Astrocyte (in vitro differentiated cells and primary cell): ENCODE measurements around the gene TOR2A. TPM values are rescaled to one million over a fixed set of nuclear protein-coding genes. Genes with fewer than 3 reads are reported as not detected.
A peak's percentile ranks its signal among the peaks of the same experiment; 100 is the strongest.

Source experiments
- DNase-seq: peaks from one replicate; pipeline ENCODE4 v3.0.0-alpha.2; 2010; ENCODE audit warnings: low read depth
- FAIRE-seq: peaks from 2 replicates; lab custom pipeline; 2011; peaks lifted over from hg19 to GRCh38; lab: Jason Lieb, UNC
- H2AFZ ChIP-seq: 2 replicates; pipeline ENCODE4 v1.6.0; 2012; ENCODE audit warnings: low read depth, low read length, inconsistent platforms
- H3K27ac ChIP-seq: 2 replicates; pipeline ENCODE4 v1.5.1; 2011; ENCODE audit warnings: low read depth, low read length, inconsistent platforms
- H3K27me3 ChIP-seq: 2 replicates; pipeline ENCODE4 v1.6.0; 2011; ENCODE audit warnings: low read length, inconsistent platforms; ENCODE audit not compliant: insufficient read depth
- H3K36me3 ChIP-seq: 2 replicates; pipeline ENCODE4 v1.5.1; 2011; ENCODE audit warnings: low read length, inconsistent platforms; ENCODE audit not compliant: insufficient read depth
- H3K4me1 ChIP-seq: 2 replicates; pipeline ENCODE4 v1.5.1; 2011; ENCODE audit warnings: low read length, inconsistent platforms; ENCODE audit not compliant: insufficient read depth
- H3K4me2 ChIP-seq: 2 replicates; pipeline ENCODE4 v1.6.0; 2012; ENCODE audit warnings: low read length, inconsistent platforms
- H3K4me3 ChIP-seq: 2 replicates; pipeline ENCODE4 v1.5.1; 2011; ENCODE audit warnings: low read depth, mild to moderate bottlenecking, low read length, inconsistent platforms; ENCODE audit not compliant: insufficient read depth
- H3K79me2 ChIP-seq: 2 replicates; pipeline ENCODE4 v1.6.0; 2012; ENCODE audit warnings: mild to moderate bottlenecking, low read length, inconsistent platforms; ENCODE audit not compliant: insufficient read depth
- H3K9ac ChIP-seq: 2 replicates; pipeline ENCODE4 v1.6.0; 2012; ENCODE audit warnings: mild to moderate bottlenecking, low read length, inconsistent platforms
- H3K9me3 ChIP-seq: 2 replicates; pipeline ENCODE4 v1.5.1; 2012; ENCODE audit warnings: low read depth, mild to moderate bottlenecking, low read length, inconsistent platforms; ENCODE audit not compliant: insufficient read depth
- H4K20me1 ChIP-seq: 2 replicates; pipeline ENCODE4 v1.6.0; 2012; ENCODE audit warnings: low read length, inconsistent platforms; ENCODE audit not compliant: insufficient read depth
- H3K27ac Mint-ChIP-seq: one replicate; pipeline ENCODE4 v1.8.0; 2021; ENCODE audit warnings: mild to moderate bottlenecking, mixed read lengths; ENCODE audit not compliant: unreplicated experiment
- H3K27me3 Mint-ChIP-seq: one replicate; pipeline ENCODE4 v1.8.0; 2021; ENCODE audit warnings: low read depth, mixed read lengths; ENCODE audit not compliant: unreplicated experiment
- H3K36me3 Mint-ChIP-seq: one replicate; pipeline ENCODE4 v1.8.0; 2021; ENCODE audit warnings: low read depth, mixed read lengths; ENCODE audit not compliant: unreplicated experiment
- H3K4me1 Mint-ChIP-seq: one replicate; pipeline ENCODE4 v1.8.0; 2021; ENCODE audit warnings: low read depth, mixed read lengths; ENCODE audit not compliant: unreplicated experiment
- H3K4me3 Mint-ChIP-seq: one replicate; pipeline ENCODE4 v1.8.0; 2021; ENCODE audit warnings: mild to moderate bottlenecking, moderate library complexity, mixed read lengths; ENCODE audit not compliant: unreplicated experiment
- H3K9me3 Mint-ChIP-seq: one replicate; pipeline ENCODE4 v1.8.0; 2021; ENCODE audit warnings: mild to moderate bottlenecking, mixed read lengths; ENCODE audit not compliant: unreplicated experiment
- EZH2 ChIP-seq: IDR thresholded peaks from 2 replicates; pipeline ENCODE4 v1.6.1; 2012; ENCODE audit warnings: mild to moderate bottlenecking, low read length, inconsistent platforms; ENCODE audit not compliant: insufficient read depth
- total RNA-seq: library from RNA; stranded (reverse); gene quantifications from 2 replicates; pipeline ENCODE4 v1.2.1, GENCODE V29; 2021
- TF ChIP-seq, protein P1 (sequence below): IDR thresholded peaks from 2 replicates; pipeline ENCODE4 v1.5.1; 2011; ENCODE audit warnings: low read depth, mild to moderate bottlenecking, inconsistent platforms, low read length, moderate library complexity; ENCODE audit not compliant: insufficient read depth

TOR2A gene
- total RNA-seq, 1 donor from 2014 or later: 7.5 TPM

DNA sequence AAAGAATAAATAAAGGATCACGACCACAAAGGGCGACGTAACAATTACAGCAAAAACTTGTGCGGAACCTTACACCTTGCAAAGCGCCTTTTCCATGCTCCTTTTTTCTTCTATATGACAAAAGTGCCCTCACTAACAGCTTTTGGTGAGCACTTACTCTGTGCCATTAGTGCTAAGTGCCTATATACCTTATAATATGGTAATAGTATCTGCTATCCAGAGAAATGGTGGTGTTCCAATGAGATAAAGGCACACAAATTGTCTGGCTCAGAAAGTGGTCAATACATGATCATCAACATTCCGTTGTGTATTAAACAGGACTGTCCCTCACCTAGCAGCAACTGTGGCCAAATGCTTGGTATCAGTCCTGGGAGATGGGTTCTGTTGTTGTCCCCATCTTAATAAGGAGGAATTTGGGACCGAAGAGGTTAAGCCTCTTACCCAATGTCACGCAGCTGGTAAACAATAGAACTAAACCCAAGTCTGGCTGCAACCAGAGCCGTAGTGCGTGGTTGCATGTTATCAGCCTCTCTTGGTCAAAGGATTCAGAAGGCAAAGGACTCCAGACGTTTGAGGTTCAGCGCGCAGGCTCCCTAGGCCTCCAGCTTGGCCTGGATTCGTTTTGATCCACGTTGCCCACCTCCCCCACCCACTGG lies 564 bp upstream of the TOR2A start:
- H3K27ac Mint-ChIP-seq: peak overlapping the region; percentile 72

DNA sequence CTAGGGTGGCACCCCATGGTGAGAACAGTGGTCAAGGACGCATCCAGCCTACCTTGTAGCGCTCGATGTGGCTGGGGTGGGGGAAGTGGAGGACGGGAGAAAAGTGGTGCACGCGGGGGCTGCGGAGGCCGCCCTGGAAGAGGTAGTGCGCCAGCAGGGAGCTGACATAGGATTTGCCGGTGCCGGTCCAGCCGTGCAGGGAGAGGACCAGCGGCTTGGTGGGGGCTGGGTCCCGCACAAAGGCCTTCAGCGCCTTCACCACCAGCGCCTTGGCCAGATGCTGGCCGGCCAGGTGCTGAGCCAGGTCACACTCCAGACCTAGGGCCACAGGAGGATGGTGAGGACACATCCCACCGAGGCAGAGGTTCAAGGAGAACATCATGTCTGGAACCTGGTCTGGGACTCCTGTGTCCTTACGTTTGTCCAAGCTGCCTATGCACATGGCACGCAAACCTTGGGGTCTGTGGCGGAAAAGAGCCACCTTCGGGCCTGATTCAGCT lies 797 bp downstream of the TOR2A start:
- Histone ChIP-seq H2AFZ (peak overlapping the region; percentile 87), H3K4me1 (peaks cover 11% of the 10 kb centered on the region), H3K36me3 (no peaks in the 10 kb centered on the region), H3K4me2 (peak overlapping the region; percentile 85), H3K79me2 (peaks cover 6% of the 10 kb centered on the region), H3K9me3 (no peaks in the 10 kb centered on the region), H3K4me3 (peak overlapping the region; percentile 59), H4K20me1 (peaks cover 5% of the 10 kb centered on the region), H3K27ac (peak overlapping the region; percentile 54), H3K9ac (peak overlapping the region; percentile 77), H3K27me3 (no peaks in the 10 kb centered on the region)
- H3K4me1 Mint-ChIP-seq: peaks cover 2% of the 10 kb centered on the region
- H3K27ac Mint-ChIP-seq: no peak overlapping the region
- H3K27me3 Mint-ChIP-seq: peaks cover 6% of the 10 kb centered on the region
- TF ChIP-seq, protein P1, sequence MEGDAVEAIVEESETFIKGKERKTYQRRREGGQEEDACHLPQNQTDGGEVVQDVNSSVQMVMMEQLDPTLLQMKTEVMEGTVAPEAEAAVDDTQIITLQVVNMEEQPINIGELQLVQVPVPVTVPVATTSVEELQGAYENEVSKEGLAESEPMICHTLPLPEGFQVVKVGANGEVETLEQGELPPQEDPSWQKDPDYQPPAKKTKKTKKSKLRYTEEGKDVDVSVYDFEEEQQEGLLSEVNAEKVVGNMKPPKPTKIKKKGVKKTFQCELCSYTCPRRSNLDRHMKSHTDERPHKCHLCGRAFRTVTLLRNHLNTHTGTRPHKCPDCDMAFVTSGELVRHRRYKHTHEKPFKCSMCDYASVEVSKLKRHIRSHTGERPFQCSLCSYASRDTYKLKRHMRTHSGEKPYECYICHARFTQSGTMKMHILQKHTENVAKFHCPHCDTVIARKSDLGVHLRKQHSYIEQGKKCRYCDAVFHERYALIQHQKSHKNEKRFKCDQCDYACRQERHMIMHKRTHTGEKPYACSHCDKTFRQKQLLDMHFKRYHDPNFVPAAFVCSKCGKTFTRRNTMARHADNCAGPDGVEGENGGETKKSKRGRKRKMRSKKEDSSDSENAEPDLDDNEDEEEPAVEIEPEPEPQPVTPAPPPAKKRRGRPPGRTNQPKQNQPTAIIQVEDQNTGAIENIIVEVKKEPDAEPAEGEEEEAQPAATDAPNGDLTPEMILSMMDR: no peak
- TF ChIP-seq EZH2: no peak
- peak overlapping the region; percentile 82 for H3K4me3 Mint-ChIP-seq
- H3K9me3 Mint-ChIP-seq: peaks cover under 1% of the 10 kb centered on the region
- DNase-seq (no peak), FAIRE-seq (no peak)
- no peaks in the 10 kb centered on the region for H3K36me3 Mint-ChIP-seq

More for the DNA sequence above, 564 bp upstream of the TOR2A start:
- Mint-ChIP-seq H3K27me3 (peaks cover 5% of the 10 kb centered on the region), H3K4me1 (peaks cover 2% of the 10 kb centered on the region), H3K4me3 (peak overlapping the region; percentile 83), H3K36me3 (no peaks in the 10 kb centered on the region), H3K9me3 (no peaks in the 10 kb centered on the region)
- Histone ChIP-seq H3K4me2 (peak overlapping the region; percentile 85), H3K36me3 (no peaks in the 10 kb centered on the region), H3K79me2 (peaks cover 6% of the 10 kb centered on the region), H3K4me1 (peaks cover 14% of the 10 kb centered on the region), H2AFZ (peak overlapping the region; percentile 23), H3K27me3 (no peaks in the 10 kb centered on the region), H3K27ac (peak overlapping the region; percentile 22), H3K4me3 (no peak overlapping the region), H3K9ac (peak overlapping the region; percentile 39), H4K20me1 (peaks cover 5% of the 10 kb centered on the region), H3K9me3 (no peaks in the 10 kb centered on the region)
- DNase-seq: no peak
- TF ChIP-seq, protein P1: no peak
- no peak for TF ChIP-seq EZH2
- no peak for FAIRE-seq

DNA sequence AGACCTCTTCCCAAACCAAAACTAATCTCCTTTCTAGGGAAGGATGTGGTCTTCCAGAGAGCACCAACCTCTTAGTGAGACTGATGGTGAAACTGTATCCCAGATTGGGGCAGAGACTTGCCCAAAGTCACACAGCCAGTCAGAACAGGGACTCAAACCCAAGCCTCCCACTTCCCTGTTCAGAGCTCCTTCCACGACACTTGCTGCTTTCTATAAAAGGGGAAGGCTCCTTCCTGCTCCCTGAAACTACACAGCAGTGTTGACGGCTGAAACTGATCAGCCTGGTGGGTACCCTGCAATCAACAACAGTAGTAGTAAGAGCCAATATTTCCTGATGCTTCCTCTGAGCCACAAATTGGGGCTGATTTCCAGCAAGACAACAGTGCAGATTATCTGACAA lies 1.5 kb downstream of the TOR2A start:
- Histone ChIP-seq H3K27me3 (no peaks in the 10 kb centered on the region), H4K20me1 (peaks cover 5% of the 10 kb centered on the region), H3K79me2 (peaks cover 6% of the 10 kb centered on the region), H3K4me3 (no peak overlapping the region), H3K4me1 (peaks cover 11% of the 10 kb centered on the region), H3K9ac (no peak overlapping the region), H3K9me3 (no peaks in the 10 kb centered on the region), H3K36me3 (no peaks in the 10 kb centered on the region), H2AFZ (no peak overlapping the region), H3K4me2 (no peak overlapping the region), H3K27ac (no peak overlapping the region)
- Mint-ChIP-seq H3K36me3 (no peaks in the 10 kb centered on the region), H3K9me3 (peaks cover 2% of the 10 kb centered on the region), H3K4me3 (peak overlapping the region; percentile 82), H3K27ac (no peak overlapping the region), H3K4me1 (peaks cover 2% of the 10 kb centered on the region), H3K27me3 (peaks cover 9% of the 10 kb centered on the region)
- DNase-seq (no peak), FAIRE-seq (no peak)
- TF ChIP-seq EZH2: no peak
- TF ChIP-seq, protein P1: no peak
